ENCODE data around the gene CTXN1.

GRCh38 chr19:7965259-7965841 is 39.4 kb upstream of the CTXN1 start:
- TF ChIP-seq FOXA1 (IDR thresholded peaks at IDR 0.05) (no peak), FOXM1 (IDR thresholded peaks at IDR 0.05; ENCODE audit: borderline replicate concordance) (no peak), TARDBP (IDR thresholded peaks at IDR 0.05) (no peak), ZNF384 (IDR thresholded peaks at IDR 0.05) (no peak), NFRKB (IDR thresholded peaks at IDR 0.05) (no peak), CTBP1 (IDR thresholded peaks at IDR 0.05; ENCODE audit: borderline replicate concordance) (no peak), PKNOX1 (IDR thresholded peaks at IDR 0.05) (no peak)
